GM12878 (cell line): ENCODE data around the gene ATP4A. TPM values are rescaled to one million over a fixed set of nuclear protein-coding genes. Genes with fewer than 3 reads are reported as not detected.
A peak's percentile ranks its signal among the peaks of the same experiment; 100 is the strongest.

ENCODE experiments used
- ATAC-seq: fragments of 200-7000 bp; cut with Tn5 transposase; 3 replicates; pipeline ENCODE4 v1.9.1; 2020; ENCODE audit warnings: mild to moderate bottlenecking, moderate library complexity
- BruUV-seq: library from RNA; stranded (reverse); fragments of 400-500 nt; replicated peaks from 2 replicates; lab custom pipeline; 2021; lab: Mats Ljungman, UMichigan
- CTCF ChIA-PET: fragments of 300-600 bp; sonication (Branson Sonifier 250); formaldehyde crosslinking; extraction: SDS; loops from one replicate; lab custom pipeline; 2021; ENCODE audit warnings: inconsistent platforms; lab: Yijun Ruan, JAX
- POLR2A ChIA-PET: fragments of 350-600 bp; formaldehyde crosslinking; extraction: SDS; loops from one replicate; lab custom pipeline; 2021; ENCODE audit warnings: inconsistent platforms; lab: Charles Lee
- RAD21 ChIA-PET: fragments of 300-600 bp; sonication (Branson Sonifier 250); formaldehyde crosslinking; loops from one replicate; lab custom pipeline; 2023; ENCODE audit warnings: antibody characterized with exemption; ENCODE audit not compliant: unreplicated experiment; lab: Charles Lee
- SMC1A ChIA-PET: fragments of 300-600 bp; sonication (Branson Sonifier 250); formaldehyde crosslinking; loops from one replicate; lab custom pipeline; 2023; ENCODE audit not compliant: unreplicated experiment, uncharacterized antibody; lab: Charles Lee
- DNase-seq: peaks from one replicate; pipeline ENCODE4 v3.0.0-alpha.2; 2011; ENCODE audit warnings: low read depth, low spot score
- FAIRE-seq: peaks from 3 replicates; lab custom pipeline; 2011; peaks lifted over from hg19 to GRCh38; lab: Jason Lieb, UNC
- H2AFZ ChIP-seq: 2 replicates; pipeline ENCODE4 v1.6.0; 2011; ENCODE audit warnings: low read depth, low read length, control low read depth; ENCODE audit not compliant: control insufficient read depth
- H3K27ac ChIP-seq: 2 replicates; pipeline ENCODE4 v1.5.1; 2011; ENCODE audit warnings: control low read depth; ENCODE audit not compliant: control insufficient read depth, insufficient read depth
- H3K27me3 ChIP-seq, 2 experiments: replicated peaks in 1 of 2; 2 replicates each; pipeline versions ENCODE4 v1.6.0 to v1.6.1; 2011; ENCODE audit warnings: low read length in 1 of 2; ENCODE audit not compliant: control insufficient read depth in 2 of 2, insufficient read depth in 2 of 2
- H3K36me3 ChIP-seq, 2 experiments: 2 replicates each; pipeline ENCODE4 v1.5.1; 2011; ENCODE audit warnings: low read length in 1 of 2; ENCODE audit not compliant: control insufficient read depth in 2 of 2, insufficient read depth in 2 of 2
- H3K4me1 ChIP-seq: 2 replicates; pipeline ENCODE4 v1.6.1; 2011; ENCODE audit warnings: mild to moderate bottlenecking, low read length, moderate library complexity, mixed read lengths; ENCODE audit not compliant: control insufficient read depth, insufficient read depth
- H3K4me2 ChIP-seq: 2 replicates; pipeline ENCODE4 v1.6.0; 2011; ENCODE audit warnings: control low read depth; ENCODE audit not compliant: control insufficient read depth, insufficient read depth
- H3K4me3 ChIP-seq: fragments of 200-600 bp; sonication (generic); 2 replicates; pipeline ENCODE4 v1.5.1; 2016
- H3K79me2 ChIP-seq: 2 replicates; pipeline ENCODE4 v1.6.0; 2011; ENCODE audit warnings: low read length; ENCODE audit not compliant: control insufficient read depth, insufficient read depth
- H3K9ac ChIP-seq: 2 replicates; pipeline ENCODE4 v1.8.0; 2011; ENCODE audit warnings: low read length, control low read depth, mixed read lengths; ENCODE audit not compliant: control insufficient read depth, insufficient read depth
- H3K9me3 ChIP-seq: replicated peaks from 3 replicates; pipeline ENCODE4 v1.5.1; 2011; ENCODE audit warnings: mild to moderate bottlenecking, low read length; ENCODE audit not compliant: control insufficient read depth, insufficient read depth
- H4K20me1 ChIP-seq: 2 replicates; pipeline ENCODE4 v1.6.0; 2011; ENCODE audit not compliant: control insufficient read depth, insufficient read depth
- CTCF ChIP-seq, 3 experiments: IDR thresholded peaks in 2 of 3; conservative IDR thresholded peaks in 1 of 3; 2 replicates each; pipeline ENCODE4 v1.5.1; 2011; ENCODE audit warnings: low read depth in 3 of 3, low read length in 3 of 3, mild to moderate bottlenecking in 3 of 3, control low read depth in 2 of 3, moderate library complexity in 2 of 3, inconsistent platforms in 1 of 3, mixed read lengths in 1 of 3; ENCODE audit not compliant: control insufficient read depth in 2 of 3, insufficient read depth in 1 of 3; ENCODE audit errors: extremely low read depth in 1 of 3
- IKZF1 ChIP-seq: fragments of 450-650 bp; conservative IDR thresholded peaks from 2 replicates; pipeline ENCODE4 v1.6.1; 2017; ENCODE audit warnings: antibody characterized with exemption, mild to moderate bottlenecking
- LARP7 ChIP-seq: fragments of 450-650 bp; IDR thresholded peaks from 2 replicates; pipeline ENCODE4 v1.6.1; 2017; ENCODE audit warnings: mild to moderate bottlenecking
- PKNOX1 ChIP-seq: fragments of 450-650 bp; IDR thresholded peaks from 2 replicates; pipeline ENCODE4 v1.6.1; 2016; ENCODE audit warnings: mild to moderate bottlenecking
- RAD21 ChIP-seq: IDR thresholded peaks from 2 replicates; pipeline ENCODE4 v1.6.1; 2011; ENCODE audit warnings: mild to moderate bottlenecking, low read depth, low read length, moderate library complexity; ENCODE audit not compliant: insufficient read depth
- SMC3 ChIP-seq: IDR thresholded peaks from 2 replicates; pipeline ENCODE4 v1.6.1; 2011; ENCODE audit warnings: low read length, improper control_type of control experiment, borderline replicate concordance
- WGBS: methylation state at CpG from one replicate; pipeline ENCODE4 v1.1.6; 2016; ENCODE audit warnings: low lambda C conversion rate; ENCODE audit not compliant: insufficient replicate concordance, insufficient coverage; ENCODE audit errors: missing lambda C conversion rate; 5-methylcytosine and 5-hydroxymethylcytosine counted together
- in situ Hi-C: fragments of 300-500 bp; cut with MboI; formaldehyde crosslinking; loops from 9 replicates; pipeline ENCODE4 v1.14.3; 2018; ENCODE audit warnings: mixed read lengths
- intact Hi-C: fragments of 100-400 bp; cut with micrococcal nuclease; formaldehyde crosslinking; loops from one replicate; pipeline ENCODE4 v1.14.2; 2022; ENCODE audit not compliant: unreplicated experiment
- polyA plus RNA-seq, 11 experiments: library from polyadenylated mRNA; depleted of rRNA in 4 of 11; unstranded in 6 of 11; stranded (reverse) in 5 of 11; fragments of >200 nt; fragmentation: Nextera tagmentation in 4 of 11; fragmentation: Illumina TruSeq in 1 of 11; extraction: Ambion mirVana in 4 of 11; extraction: Trizol in 1 of 11; gene quantifications; 1 replicate in 1 of 11; 2 replicates in 10 of 11; pipeline versions ENCODE4 v1.2.1 to v1.2.3, GENCODE V29; 2011 to 2016; ENCODE audit warnings: inconsistent platforms in 2 of 11, missing spikeins in 2 of 11, low read depth in 1 of 11
- total RNA-seq, 4 experiments: library from RNA; depleted of rRNA in 3 of 4; stranded (reverse); fragments of >200 nt in 3 of 4; fragmentation: Illumina TruSeq in 1 of 4; extraction: Trizol in 1 of 4; gene quantifications; 2 replicates each; pipeline versions ENCODE4 v1.2.1 to v1.2.3, GENCODE V29; 2013 to 2021

Gene ATP4A
- total and polyA plus RNA-seq, 10 of the 15 experiments (the other 5 are each of a cell fraction or from before 2014, with no cell fraction given), result 0.03 to 1.5 (median 0.11) TPM; not detected in 3

- Histone ChIP-seq H4K20me1 (no peaks in the 10 kb centered on the region), H3K27ac (no peak overlapping the region), H2AFZ (no peak overlapping the region), H3K27me3 (no peaks in the 10 kb centered on the region), H3K36me3 (no peaks in the 10 kb centered on the region), H3K4me2 (no peak overlapping the region), H3K9me3 (no peaks in the 10 kb centered on the region), H3K4me1 (no peaks in the 10 kb centered on the region; the same call in none of the 2 replicates), H3K4me3 (no peak overlapping the region), H3K9ac (no peak overlapping the region), H3K79me2 (no peaks in the 10 kb centered on the region)
- FAIRE-seq, result peak; percentile 94
- POLR2A ChIA-PET, result interaction anchor here (0.5 to 1.8 kb wide), 3 partner anchors 29 to 179 kb away, joined by 5 to 10 read pairs (median 8); no protein-coding TSS in a partner anchor
- 22% methylated on average over 8 of the region's 8 CpGs for WGBS
- TF ChIP-seq RAD21 (peak; percentile 84), CTCF (IDR thresholded peaks at IDR 0.05 in 2 of 3, conservative IDR thresholded peaks at IDR 0.05 in 1 of 3; ENCODE audit: control insufficient read depth in 2 of 3, extremely low read depth in 1 of 3, insufficient read depth in 1 of 3, low read depth in 3 of 3, low read length in 3 of 3) (peak; percentile 64 to 74 (median 70); a peak in 5 of 6 replicates), LARP7 (no peak), IKZF1 (0 out of 2 replicates have a peak, but pooled peaks have one; percentile 17), PKNOX1 (no peak), SMC3 (peak; percentile 69; the same call in 1 of the 2 replicates)
- intact Hi-C loops (loop anchor here (1.0 kb wide), 2 partner anchors 43 to 82 kb away; no protein-coding TSS in a partner anchor), in situ Hi-C loops (no loop called here)
- CTCF ChIA-PET, result interaction anchor here (0.6 to 5.8 kb wide), 11 partner anchors 22 to 239 kb away, joined by 3 to 63 read pairs (median 4); no protein-coding TSS in a partner anchor
- BruUV-seq, result no TSS peak
- SMC1A ChIA-PET, result interaction anchor here (1.1 to 4.6 kb wide), 5 partner anchors 12 to 342 kb away, joined by 3 to 28 read pairs (median 6); no protein-coding TSS in a partner anchor
- no peak for ATAC-seq
- DNase-seq, result no peak
- RAD21 ChIA-PET, result interaction anchor here (0.7 to 4.1 kb wide), 6 partner anchors 10 to 244 kb away, joined by 3 to 24 read pairs (median 4); partner anchors contain the start of gene COX6B1
These were observed 28.8 kb upstream of the ATP4A start for GRCh38 chr19:35592226-35592625.
